CD4-positive, alpha-beta memory T cell (primary cell): ENCODE data around the gene ANKMY2. TPM values are rescaled to one million over a fixed set of nuclear protein-coding genes. Genes with fewer than 3 reads are reported as not detected.

Experiments used
- CTCF ChIA-PET: fragments of 350-600 bp; sonication (Branson Sonifier 250); formaldehyde crosslinking; loops from one replicate; lab custom pipeline; 2021; ENCODE audit warnings: inconsistent platforms; ENCODE audit not compliant: partially characterized antibody; lab: Charles Lee
- POLR2A ChIA-PET: fragments of 350-600 bp; sonication (Branson Sonifier 250); formaldehyde crosslinking; loops from one replicate; lab custom pipeline; 2021; ENCODE audit not compliant: partially characterized antibody; lab: Charles Lee
- DNase-seq, 5 donors: peaks; one replicate each; pipeline versions ENCODE4 v3.0.0 to v3.0.0-alpha.2; 2020 to 2022; ENCODE audit warnings: mixed read lengths in 1 of 5
- H3K27ac ChIP-seq: one replicate; pipeline ENCODE4 v1.7.0; 2013; ENCODE audit warnings: low read depth, low read length
- H3K27me3 ChIP-seq: 2 replicates; pipeline ENCODE4 v1.7.0; 2013; ENCODE audit warnings: mild to moderate bottlenecking, low read length, moderate library complexity; ENCODE audit not compliant: insufficient read depth
- H3K36me3 ChIP-seq: 2 replicates; pipeline ENCODE4 v1.7.0; 2013; ENCODE audit warnings: mild to moderate bottlenecking, low read length, moderate library complexity; ENCODE audit not compliant: insufficient read depth
- H3K4me1 ChIP-seq: 2 replicates; pipeline ENCODE4 v1.7.0; 2013; ENCODE audit warnings: mild to moderate bottlenecking, low read length, moderate library complexity; ENCODE audit not compliant: insufficient read depth
- H3K4me3 ChIP-seq, 2 donors: one replicate each; pipeline ENCODE4 v1.7.0; 2013; ENCODE audit warnings: low read length in 2 of 2, mild to moderate bottlenecking in 1 of 2
- H3K9me3 ChIP-seq, 2 donors: one replicate each; pipeline ENCODE4 v1.7.0; 2013; ENCODE audit warnings: low read length in 2 of 2, control low read depth in 1 of 2; ENCODE audit not compliant: control insufficient read depth in 1 of 2
- H3K27ac Mint-ChIP-seq, 7 donors: one replicate each; pipeline ENCODE4 v1.8.0; 2020 to 2021; ENCODE audit warnings: mixed read lengths in 7 of 7, mild to moderate bottlenecking in 6 of 7, inconsistent platforms in 3 of 7, moderate library complexity in 3 of 7
- H3K27me3 Mint-ChIP-seq, 2 donors: one replicate each; pipeline ENCODE4 v1.8.0; 2020 to 2021; ENCODE audit warnings: mixed read lengths in 2 of 2
- H3K36me3 Mint-ChIP-seq, 2 donors: one replicate each; pipeline ENCODE4 v1.8.0; 2020 to 2021; ENCODE audit warnings: mixed read lengths in 2 of 2, inconsistent platforms in 1 of 2, mild to moderate bottlenecking in 1 of 2
- H3K4me1 Mint-ChIP-seq, 4 donors: one replicate each; pipeline ENCODE4 v1.8.0; 2020 to 2021; ENCODE audit warnings: mixed read lengths in 4 of 4, mild to moderate bottlenecking in 1 of 4
- H3K4me3 Mint-ChIP-seq, 8 donors: one replicate each; pipeline ENCODE4 v1.8.0; 2020 to 2021; ENCODE audit warnings: mixed read lengths in 8 of 8, mild to moderate bottlenecking in 7 of 8, moderate library complexity in 6 of 8, inconsistent platforms in 3 of 8
- H3K9me3 Mint-ChIP-seq, 8 donors: one replicate each; pipeline ENCODE4 v1.8.0; 2020 to 2021; ENCODE audit warnings: mixed read lengths in 8 of 8, mild to moderate bottlenecking in 5 of 8, inconsistent platforms in 3 of 8, moderate library complexity in 1 of 8
- intact Hi-C: fragments of 100-400 bp; cut with micrococcal nuclease; formaldehyde crosslinking; loops from one replicate; pipeline ENCODE4 v1.15.1; 2023
- polyA plus RNA-seq, 2 donors: library from polyadenylated mRNA; unstranded; fragments of 300-500 nt; fragmentation: Illumina TruSeq; gene quantifications; one replicate each; pipeline ENCODE4 v1.2.3, GENCODE V29; 2021
- total RNA-seq, 2 experiments: library from RNA; stranded (reverse); gene quantifications; one replicate each; pipeline ENCODE4 v1.2.3, GENCODE V29; 2021

Gene ANKMY2
- total and polyA plus RNA-seq, 4 experiments from 2014 or later: 13.6 to 21.4 (median 17.6) TPM

DNA sequence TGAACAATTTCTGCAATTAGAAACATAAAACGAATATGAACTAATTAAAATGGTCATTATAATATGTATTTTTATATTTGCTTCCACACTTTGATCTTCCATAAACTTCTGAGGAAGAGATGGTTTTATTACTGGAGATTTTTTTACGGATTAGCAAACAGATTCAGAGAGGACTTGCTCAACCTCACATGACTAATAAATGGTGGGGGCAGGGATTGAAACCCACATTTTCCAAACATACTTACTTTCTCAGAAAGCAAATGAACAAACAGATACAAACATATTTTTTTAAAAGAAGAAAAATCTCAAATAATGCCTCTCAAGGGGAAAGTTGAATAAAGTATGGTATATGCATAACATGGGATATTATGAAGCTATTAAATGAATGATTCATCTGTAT is 18.3 kb downstream of the ANKMY2 start:
- H3K9me3 ChIP-seq: no peaks in the 10 kb centered on the region
- no peak overlapping the region for H3K27ac Mint-ChIP-seq
- intact Hi-C loops: no loop called here
- H3K27ac ChIP-seq: no peak overlapping the region
- peaks cover 34 to 43% of the 10 kb centered on the region in 2 donors for H3K36me3 Mint-ChIP-seq
- no peaks in the 10 kb centered on the region for H3K27me3 Mint-ChIP-seq
- H3K9me3 Mint-ChIP-seq: no peaks in the 10 kb centered on the region
- no peak for DNase-seq
- no peak overlapping the region for H3K4me3 ChIP-seq
- no peak overlapping the region for H3K4me3 Mint-ChIP-seq
- peaks cover 15% of the 10 kb centered on the region for H3K36me3 ChIP-seq
- H3K27me3 ChIP-seq: no peaks in the 10 kb centered on the region
- peaks cover 0 to 2% (median 0%) of the 10 kb centered on the region in 4 donors for H3K4me1 Mint-ChIP-seq
- ChIA-PET POLR2A (no interaction called here), CTCF (no interaction called here)
- no peaks in the 10 kb centered on the region for H3K4me1 ChIP-seq

DNA sequence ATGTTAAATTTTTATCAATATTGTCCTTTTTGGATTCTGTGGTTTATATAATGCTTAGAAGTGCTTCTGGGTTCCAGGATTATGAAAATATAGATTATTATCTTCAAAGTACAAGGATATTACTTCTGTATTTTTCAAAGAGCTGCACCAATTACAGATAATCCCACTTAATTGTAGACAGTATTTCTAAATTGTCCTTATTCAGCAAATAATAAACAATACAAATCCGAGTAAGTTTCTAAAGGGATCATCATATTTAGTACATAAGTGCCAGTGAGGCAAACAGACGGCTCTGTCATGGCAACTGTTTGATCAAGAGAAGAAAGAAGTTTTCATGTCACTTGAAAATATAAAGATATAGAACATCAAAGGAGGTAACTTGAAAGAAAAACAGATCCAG is 19.2 kb downstream of the ANKMY2 start:
- no peak for DNase-seq
- Mint-ChIP-seq H3K9me3 (no peaks in the 10 kb centered on the region), H3K36me3 (peaks cover 35 to 45% of the 10 kb centered on the region in 2 donors), H3K4me3 (no peak overlapping the region), H3K27ac (no peak overlapping the region), H3K4me1 (peaks cover 0 to 2% (median 0%) of the 10 kb centered on the region in 4 donors), H3K27me3 (no peaks in the 10 kb centered on the region)
- POLR2A ChIA-PET: no interaction called here
- H3K36me3 ChIP-seq: peaks cover 15% of the 10 kb centered on the region
- H3K27me3 ChIP-seq: no peaks in the 10 kb centered on the region
- H3K4me3 ChIP-seq: no peak overlapping the region
- H3K27ac ChIP-seq: no peak overlapping the region
- no peaks in the 10 kb centered on the region for H3K4me1 ChIP-seq
- intact Hi-C loops: no loop called here
- H3K9me3 ChIP-seq: no peaks in the 10 kb centered on the region
- CTCF ChIA-PET: no interaction called here

DNA sequence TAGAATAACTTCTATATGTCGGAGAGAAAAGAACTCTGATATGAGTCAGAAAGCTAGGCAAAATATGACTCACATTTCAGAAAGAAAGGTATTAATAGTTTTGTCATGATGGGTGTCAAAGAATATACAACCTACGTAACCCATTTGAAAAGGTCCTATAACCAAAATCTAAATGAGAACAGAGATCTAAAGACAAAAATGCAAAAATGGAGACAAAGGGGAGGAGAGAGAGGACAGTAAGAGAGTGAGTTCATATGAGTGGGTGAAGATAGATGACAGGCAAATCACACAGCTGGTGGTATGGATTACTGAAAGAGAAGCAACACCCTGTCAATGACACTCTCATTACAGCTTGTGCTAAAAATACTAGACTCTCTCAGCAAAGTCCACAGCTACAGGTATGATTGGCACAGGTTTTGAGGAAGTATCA is 25.6 kb downstream of the ANKMY2 start:
- no peaks in the 10 kb centered on the region for H3K27me3 Mint-ChIP-seq
- intact Hi-C loops: no loop called here
- peaks cover 60 to 67% of the 10 kb centered on the region in 2 donors for H3K36me3 Mint-ChIP-seq
- peak overlapping the region in 3 of 7 donors; percentile 0 to 22 (median 5) for H3K27ac Mint-ChIP-seq
- POLR2A ChIA-PET: no interaction called here
- H3K4me1 Mint-ChIP-seq: peaks cover 0 to 6% (median 0%) of the 10 kb centered on the region in 4 donors
- no peaks in the 10 kb centered on the region for H3K9me3 ChIP-seq
- no peaks in the 10 kb centered on the region for H3K4me1 ChIP-seq
- CTCF ChIA-PET: interaction anchor here (0.9 kb wide), 1 partner anchor 9 kb away, joined by 3 read pairs; no protein-coding TSS in a partner anchor
- no peak overlapping the region for H3K4me3 ChIP-seq
- H3K9me3 Mint-ChIP-seq: no peaks in the 10 kb centered on the region
- H3K36me3 ChIP-seq: peaks cover 21% of the 10 kb centered on the region
- H3K27me3 ChIP-seq: no peaks in the 10 kb centered on the region
- H3K27ac ChIP-seq: no peak overlapping the region
- DNase-seq: no peak
- H3K4me3 Mint-ChIP-seq: no peak overlapping the region

DNA sequence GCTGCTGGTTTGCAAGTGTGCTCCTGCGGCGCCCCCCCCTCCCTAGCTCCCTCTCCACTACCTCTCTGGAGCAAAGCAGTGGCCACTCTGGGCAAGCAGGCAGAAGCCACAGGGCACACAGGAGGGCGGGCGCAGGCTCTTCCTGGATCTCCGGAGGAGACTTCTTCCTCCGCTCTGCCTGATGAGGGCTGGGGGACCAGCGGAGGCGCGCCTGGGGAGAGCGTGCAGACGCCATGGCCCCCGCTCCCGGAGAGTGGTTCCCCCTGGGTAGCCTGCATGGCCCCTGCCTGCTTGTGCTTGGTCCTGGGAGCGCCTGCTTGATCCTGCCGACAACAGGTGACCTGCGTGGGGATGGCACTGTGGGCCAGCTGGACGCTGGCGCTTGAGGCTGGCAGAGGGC is 29.0 kb downstream of the ANKMY2 start:
- intact Hi-C loops: no loop called here
- ChIA-PET POLR2A (no interaction called here), CTCF (no interaction called here)
- peaks cover 0 to 6% (median 0%) of the 10 kb centered on the region in 4 donors for H3K4me1 Mint-ChIP-seq
- DNase-seq: no peak
- H3K4me3 Mint-ChIP-seq: no peak overlapping the region
- no peaks in the 10 kb centered on the region for H3K9me3 Mint-ChIP-seq
- peaks cover 46 to 53% of the 10 kb centered on the region in 2 donors for H3K36me3 Mint-ChIP-seq
- Histone ChIP-seq H3K36me3 (peaks cover 8% of the 10 kb centered on the region), H3K4me3 (no peak overlapping the region), H3K27ac (no peak overlapping the region), H3K27me3 (no peaks in the 10 kb centered on the region), H3K9me3 (no peaks in the 10 kb centered on the region), H3K4me1 (no peaks in the 10 kb centered on the region)
- H3K27ac Mint-ChIP-seq: no peak overlapping the region
- H3K27me3 Mint-ChIP-seq: no peaks in the 10 kb centered on the region

DNA sequence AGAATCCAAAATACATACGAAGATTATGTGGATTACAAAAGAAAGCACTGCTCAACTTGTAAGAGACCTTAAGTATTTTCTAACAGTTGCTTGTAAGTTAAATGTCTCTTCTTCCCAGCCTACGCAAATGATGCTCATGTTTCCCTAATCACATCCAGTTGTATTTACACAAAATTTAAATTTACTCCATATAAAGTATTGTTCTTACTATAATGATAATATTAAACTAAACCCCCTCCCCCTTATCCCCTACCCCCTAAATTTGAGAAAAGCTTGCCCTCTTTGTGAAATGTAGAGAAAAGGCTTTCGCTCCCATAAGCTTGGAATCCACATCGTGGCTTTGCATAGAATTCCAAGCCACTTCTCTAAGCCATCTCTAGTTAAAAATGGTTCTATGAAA is 29.4 kb downstream of the ANKMY2 start:
- Histone ChIP-seq H3K27ac (no peak overlapping the region), H3K4me3 (no peak overlapping the region)

DNA sequence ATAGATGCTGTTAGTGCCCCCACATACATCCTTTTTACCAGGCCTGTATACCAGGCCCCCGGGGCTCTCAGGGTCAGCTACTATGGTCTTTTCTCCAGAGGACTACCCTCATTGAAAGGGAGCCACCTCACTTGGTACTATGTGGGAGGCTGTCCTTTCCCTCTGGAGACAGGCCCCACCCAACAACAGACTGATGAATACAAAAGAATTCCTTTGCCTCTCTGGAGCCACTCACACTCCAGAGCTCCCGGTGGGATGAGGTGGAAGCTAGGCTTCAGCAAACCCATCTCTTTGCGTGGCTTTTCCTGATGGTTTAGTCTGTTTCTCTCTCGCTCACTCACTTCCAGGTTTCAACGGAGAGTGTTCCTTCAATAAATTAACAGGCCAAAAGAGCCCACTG is 30.3 kb downstream of the ANKMY2 start:
- Histone ChIP-seq H3K27ac (no peak overlapping the region), H3K27me3 (no peaks in the 10 kb centered on the region), H3K4me3 (no peak overlapping the region), H3K4me1 (no peaks in the 10 kb centered on the region), H3K9me3 (no peaks in the 10 kb centered on the region), H3K36me3 (peaks cover 8% of the 10 kb centered on the region)
- Mint-ChIP-seq H3K4me3 (no peak overlapping the region), H3K27me3 (no peaks in the 10 kb centered on the region), H3K36me3 (peaks cover 46 to 51% of the 10 kb centered on the region in 2 donors), H3K27ac (no peak overlapping the region), H3K9me3 (no peaks in the 10 kb centered on the region), H3K4me1 (peaks cover 0 to 5% (median 0%) of the 10 kb centered on the region in 4 donors)
- intact Hi-C loops: no loop called here
- ChIA-PET POLR2A (interaction anchor here (1.6 kb wide), 1 partner anchor 31 kb away, joined by 4 read pairs; no protein-coding TSS in a partner anchor), CTCF (no interaction called here)
- DNase-seq: no peak

More for the DNA sequence above, 29.4 kb downstream of the ANKMY2 start:
- ChIA-PET CTCF (no interaction called here), POLR2A (no interaction called here)
- no peak overlapping the region for H3K27ac Mint-ChIP-seq
- no peak for DNase-seq
- no peaks in the 10 kb centered on the region for H3K9me3 Mint-ChIP-seq
- H3K27me3 Mint-ChIP-seq: no peaks in the 10 kb centered on the region
- no peaks in the 10 kb centered on the region for H3K9me3 ChIP-seq
- intact Hi-C loops: no loop called here
- H3K36me3 ChIP-seq: peaks cover 8% of the 10 kb centered on the region
- H3K4me1 Mint-ChIP-seq: peaks cover 0 to 6% (median 0%) of the 10 kb centered on the region in 4 donors
- no peak overlapping the region for H3K4me3 Mint-ChIP-seq
- H3K27me3 ChIP-seq: no peaks in the 10 kb centered on the region
- H3K4me1 ChIP-seq: no peaks in the 10 kb centered on the region
- peaks cover 46 to 49% of the 10 kb centered on the region in 2 donors for H3K36me3 Mint-ChIP-seq

DNA sequence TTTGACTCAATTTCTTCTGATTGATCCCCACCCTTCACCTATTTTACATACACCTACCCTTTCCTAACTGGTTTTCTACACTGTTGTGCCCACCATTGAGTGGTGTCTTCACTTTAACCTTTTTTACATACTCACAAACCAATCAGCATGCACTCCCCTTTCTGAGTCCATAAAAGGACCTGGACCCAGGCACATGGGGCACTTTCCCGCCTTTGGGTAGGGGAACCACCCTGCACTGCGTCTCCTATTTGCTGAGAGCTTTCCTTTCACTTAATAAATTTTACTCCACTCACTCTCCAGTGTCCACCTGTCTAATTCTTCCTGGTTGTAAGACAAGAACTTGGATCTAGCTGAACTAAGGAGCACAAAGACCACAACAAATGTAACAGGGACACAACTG is 33.8 kb downstream of the ANKMY2 start:
- intact Hi-C loops: no loop called here
- H3K36me3 Mint-ChIP-seq: peaks cover 40 to 55% of the 10 kb centered on the region in 2 donors
- POLR2A ChIA-PET: no interaction called here

More for the DNA sequence above, 33.8 kb downstream of the ANKMY2 start:
- no peaks in the 10 kb centered on the region for H3K4me1 Mint-ChIP-seq
- Histone ChIP-seq H3K27me3 (no peaks in the 10 kb centered on the region), H3K9me3 (no peaks in the 10 kb centered on the region), H3K4me3 (no peak overlapping the region), H3K4me1 (no peaks in the 10 kb centered on the region), H3K27ac (no peak overlapping the region), H3K36me3 (peaks cover 6% of the 10 kb centered on the region)
- no peaks in the 10 kb centered on the region for H3K27me3 Mint-ChIP-seq
- no peaks in the 10 kb centered on the region for H3K9me3 Mint-ChIP-seq
- peak overlapping the region in 1 of 7 donors; percentile 62 for H3K27ac Mint-ChIP-seq
- DNase-seq: no peak
- CTCF ChIA-PET: interaction anchor here (1.4 kb wide), 1 partner anchor 47 kb away, joined by 5 read pairs; no protein-coding TSS in a partner anchor
- H3K4me3 Mint-ChIP-seq: no peak overlapping the region
